Gastrocnemius medialis (tissue), 4 donors: Measurements from ENCODE around the gene IL17C. TPM values are rescaled to one million over a fixed set of nuclear protein-coding genes. Genes with fewer than 3 reads are reported as not detected.
"Not testable (repeated sequence)": the region's sequence is repeated elsewhere in the genome, so short reads cannot be mapped to it uniquely, and the experiment has no call there.

Experiments
- ATAC-seq, 2 donors: fragments of 150-250 bp; one replicate each; pipeline ENCODE4 v1.9.1; 2016
- DNase-seq, 2 donors: peaks; one replicate each; pipeline ENCODE4 v3.0.0-alpha.2; 2019
- H3K27ac ChIP-seq, 4 donors: fragments of 200-600 bp; sonication (generic); 1 replicate in 1 of 4; 2 replicates in 3 of 4; pipeline ENCODE4 v1.5.1; 2016 to 2018; ENCODE audit warnings: mild to moderate bottlenecking in 2 of 4, moderate library complexity in 1 of 4
- H3K27me3 ChIP-seq, 3 donors: fragments of 200-600 bp; sonication (generic) in 2 of 3; 1 replicate in 1 of 3; 2 replicates in 2 of 3; pipeline versions ENCODE4 v1.5.1 to v1.6.0; 2016 to 2019; ENCODE audit warnings: mild to moderate bottlenecking in 1 of 3, moderate library complexity in 1 of 3
- H3K36me3 ChIP-seq, 2 donors: fragments of 200-600 bp; sonication (generic) in 1 of 2; one replicate each; pipeline ENCODE4 v1.5.1; 2017 to 2018
- H3K4me1 ChIP-seq, 2 donors: fragments of 200-600 bp; sonication (generic) in 1 of 2; one replicate each; pipeline ENCODE4 v1.5.1; 2016 to 2017; ENCODE audit warnings: mild to moderate bottlenecking in 2 of 2
- H3K4me3 ChIP-seq, 4 donors: fragments of 200-600 bp; sonication (generic) in 3 of 4; 1 replicate in 1 of 4; 2 replicates in 3 of 4; pipeline ENCODE4 v1.5.1; 2016 to 2019; ENCODE audit warnings: mild to moderate bottlenecking in 2 of 4
- H3K9me3 ChIP-seq, 3 donors: fragments of 200-600 bp; sonication (generic) in 2 of 3; 1 replicate in 1 of 3; 2 replicates in 2 of 3; pipeline ENCODE4 v1.5.1; 2016 to 2019
- POLR2A ChIP-seq, 2 donors: fragments of 450-650 bp; IDR thresholded peaks; one replicate each; pipeline ENCODE4 v1.6.1; 2017; ENCODE audit warnings: antibody characterized with exemption in 2 of 2, mild to moderate bottlenecking in 2 of 2, moderate library complexity in 2 of 2
- in situ Hi-C, 4 donors: fragments of 200-750 bp; cut with MboI; loops; one replicate each; pipeline versions ENCODE4 v1.15.0 to v1.8.0; 2017; ENCODE audit warnings: low sequenced_read_pairs in 4 of 4
- intact Hi-C: fragments of 100-400 bp; cut with DNase I; formaldehyde crosslinking; loops from one replicate; pipeline ENCODE4 v1.15.1; 2023; ENCODE audit warnings: low total_unique reads
- total RNA-seq, 4 donors: library from RNA; depleted of rRNA; stranded (reverse); fragments of >200 nt; gene quantifications; one replicate each; pipeline versions ENCODE4 v1.1.0 to v1.2.3, GENCODE V29; 2016
- TF ChIP-seq, protein P1 (sequence below), 5 experiments: fragments of 450-650 bp in 3 of 5; fragments of 200-600 bp in 2 of 5; sonication (generic) in 2 of 5; IDR thresholded peaks in 4 of 5; conservative IDR thresholded peaks in 1 of 5; 1 replicate in 4 of 5; 2 replicates in 1 of 5; pipeline ENCODE4 v1.5.1; 2016 to 2019; ENCODE audit warnings: antibody characterized with exemption in 5 of 5, mild to moderate bottlenecking in 3 of 5, moderate library complexity in 3 of 5

The IL17C gene
- total RNA-seq, 4 donors from 2014 or later, result not detected

GRCh38 chr16:88606148-88606757 lies 32.1 kb upstream of the IL17C start:
- Histone ChIP-seq H3K9me3 (no peaks in the 10 kb centered on the region), H3K27me3 (no peaks in the 10 kb centered on the region), H3K27ac (no peak overlapping the region), H3K4me3 (no peak overlapping the region), H3K4me1 (no peaks in the 10 kb centered on the region), H3K36me3 (peaks cover 0 to 47% of the 10 kb centered on the region in 2 donors)
- ATAC-seq, result no peak
- intact Hi-C loops (no loop called here), in situ Hi-C loops (no loop called here)
- no peak for DNase-seq
- TF ChIP-seq, protein P1, sequence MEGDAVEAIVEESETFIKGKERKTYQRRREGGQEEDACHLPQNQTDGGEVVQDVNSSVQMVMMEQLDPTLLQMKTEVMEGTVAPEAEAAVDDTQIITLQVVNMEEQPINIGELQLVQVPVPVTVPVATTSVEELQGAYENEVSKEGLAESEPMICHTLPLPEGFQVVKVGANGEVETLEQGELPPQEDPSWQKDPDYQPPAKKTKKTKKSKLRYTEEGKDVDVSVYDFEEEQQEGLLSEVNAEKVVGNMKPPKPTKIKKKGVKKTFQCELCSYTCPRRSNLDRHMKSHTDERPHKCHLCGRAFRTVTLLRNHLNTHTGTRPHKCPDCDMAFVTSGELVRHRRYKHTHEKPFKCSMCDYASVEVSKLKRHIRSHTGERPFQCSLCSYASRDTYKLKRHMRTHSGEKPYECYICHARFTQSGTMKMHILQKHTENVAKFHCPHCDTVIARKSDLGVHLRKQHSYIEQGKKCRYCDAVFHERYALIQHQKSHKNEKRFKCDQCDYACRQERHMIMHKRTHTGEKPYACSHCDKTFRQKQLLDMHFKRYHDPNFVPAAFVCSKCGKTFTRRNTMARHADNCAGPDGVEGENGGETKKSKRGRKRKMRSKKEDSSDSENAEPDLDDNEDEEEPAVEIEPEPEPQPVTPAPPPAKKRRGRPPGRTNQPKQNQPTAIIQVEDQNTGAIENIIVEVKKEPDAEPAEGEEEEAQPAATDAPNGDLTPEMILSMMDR (IDR thresholded peaks at IDR 0.05 in 4 of 5, conservative IDR thresholded peaks at IDR 0.05 in 1 of 5), result no peak
- TF ChIP-seq POLR2A (IDR thresholded peaks at IDR 0.05), result no peak

DNA sequence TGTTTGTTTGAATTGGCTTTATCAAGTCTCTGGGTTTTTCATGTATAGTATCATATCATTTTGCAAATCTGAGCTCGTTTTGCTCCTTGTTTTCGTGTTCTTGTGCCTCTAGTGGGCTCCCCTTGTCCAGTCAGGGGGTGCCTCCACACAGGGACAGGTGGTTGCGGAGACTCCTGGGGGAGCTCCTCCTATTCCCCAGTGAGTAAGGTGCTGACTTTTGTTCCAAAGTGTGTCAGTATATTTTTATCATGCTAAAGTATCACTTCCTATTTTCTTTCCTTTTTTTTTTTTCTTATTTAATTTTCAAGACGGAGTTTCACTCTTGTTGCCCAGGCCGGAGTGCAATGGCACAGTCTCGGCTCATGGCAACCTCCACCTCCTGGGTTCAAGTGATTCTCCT lies 30.3 kb upstream of the IL17C start:
- Histone ChIP-seq H3K9me3 (no peaks in the 10 kb centered on the region), H3K4me3 (no peak overlapping the region), H3K27ac (no peak overlapping the region), H3K27me3 (no peaks in the 10 kb centered on the region), H3K4me1 (no peaks in the 10 kb centered on the region), H3K36me3 (peaks cover 0 to 39% of the 10 kb centered on the region in 2 donors)
- in situ Hi-C loops (no loop called here), intact Hi-C loops (no loop called here)
- DNase-seq (no peak), ATAC-seq (no peak)
- no peak for TF ChIP-seq POLR2A (IDR thresholded peaks at IDR 0.05)
- TF ChIP-seq, protein P1 (IDR thresholded peaks at IDR 0.05 in 4 of 5, conservative IDR thresholded peaks at IDR 0.05 in 1 of 5), result no peak

GRCh38 chr16:88609426-88609825 lies 28.9 kb upstream of the IL17C start:
- in situ Hi-C loops, H3K27ac ChIP-seq, H3K4me1 ChIP-seq, H3K27me3 ChIP-seq, ATAC-seq, H3K4me3 ChIP-seq, H3K9me3 ChIP-seq, intact Hi-C loops, DNase-seq: not testable (repeated sequence)
- peaks cover 0 to 39% of the 10 kb centered on the region in 2 donors for H3K36me3 ChIP-seq

GRCh38 chr16:88610080-88610479 lies 28.3 kb upstream of the IL17C start:
- H3K9me3 ChIP-seq, result no peaks in the 10 kb centered on the region
- no peak for TF ChIP-seq POLR2A (IDR thresholded peaks at IDR 0.05)
- TF ChIP-seq, protein P1 (IDR thresholded peaks at IDR 0.05 in 4 of 5, conservative IDR thresholded peaks at IDR 0.05 in 1 of 5), result no peak
- peaks cover 0 to 39% of the 10 kb centered on the region in 2 donors for H3K36me3 ChIP-seq
- H3K4me1 ChIP-seq, result no peaks in the 10 kb centered on the region
- ATAC-seq (no peak), DNase-seq (no peak)
- no peaks in the 10 kb centered on the region for H3K27me3 ChIP-seq
- H3K27ac ChIP-seq, result no peak overlapping the region
- intact Hi-C loops, result no loop called here
- in situ Hi-C loops, result no loop called here
- H3K4me3 ChIP-seq, result no peak overlapping the region

DNA sequence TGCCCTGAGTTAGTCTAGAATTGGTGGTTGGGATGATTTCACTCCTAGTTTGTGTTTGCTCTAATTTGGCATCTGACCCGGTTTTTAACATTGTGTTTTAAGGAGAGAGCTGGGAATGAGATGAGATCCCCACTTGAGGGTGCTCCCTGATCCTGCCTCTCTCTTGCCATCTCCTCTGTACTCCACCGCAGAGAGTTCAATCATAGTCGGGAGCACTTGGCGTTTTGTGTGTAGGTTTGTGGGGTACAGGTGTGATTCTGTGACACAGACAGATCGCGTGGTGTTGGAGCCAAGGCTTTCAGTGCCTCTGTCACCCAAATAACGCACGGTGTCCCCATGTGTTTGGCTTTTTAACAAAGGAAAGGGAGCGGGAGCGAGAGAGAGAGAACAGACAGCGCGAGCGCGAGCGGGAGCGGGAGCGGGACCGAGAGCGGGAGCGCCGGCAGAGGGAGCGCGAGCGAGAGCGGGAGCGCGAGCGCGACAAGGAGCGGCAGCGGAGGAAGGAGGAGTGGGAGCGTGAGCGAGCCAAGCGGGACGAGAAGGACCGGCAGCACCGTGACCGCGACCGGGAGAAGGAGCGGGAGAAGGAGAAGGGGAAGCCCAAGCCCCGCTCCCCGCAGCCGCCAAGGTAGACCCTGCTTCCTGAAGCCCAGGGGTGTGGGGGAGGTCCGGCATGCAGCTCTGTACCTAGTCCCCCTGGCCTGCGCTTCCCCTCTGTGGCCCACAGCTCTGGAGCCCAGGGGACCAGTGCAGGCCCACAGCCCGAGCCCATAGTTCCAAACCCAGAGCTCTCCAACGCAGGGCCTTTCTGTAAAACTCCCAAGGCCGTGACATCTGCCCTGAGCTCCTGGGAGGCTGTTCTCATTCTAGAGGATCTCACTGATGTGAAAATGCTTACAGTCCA lies 27.2 kb upstream of the IL17C start:
- TF ChIP-seq POLR2A (IDR thresholded peaks at IDR 0.05), result no peak
- TF ChIP-seq, protein P1 (IDR thresholded peaks at IDR 0.05 in 4 of 5, conservative IDR thresholded peaks at IDR 0.05 in 1 of 5), result no peak
- DNase-seq (no peak), ATAC-seq (no peak)
- H3K4me1 ChIP-seq, result no peaks in the 10 kb centered on the region
- intact Hi-C loops (no loop called here), in situ Hi-C loops (no loop called here)
- H3K27me3 ChIP-seq, result no peaks in the 10 kb centered on the region
- no peak overlapping the region for H3K27ac ChIP-seq
- H3K9me3 ChIP-seq, result no peaks in the 10 kb centered on the region
- peaks cover 0 to 39% of the 10 kb centered on the region in 2 donors for H3K36me3 ChIP-seq
- H3K4me3 ChIP-seq, result no peak overlapping the region
